Suprapubic skin (tissue), 4 donors: ENCODE measurements around the gene LAPTM5.

Source experiments
- CTCF ChIP-seq, 2 donors: fragments of 200-600 bp in 1 of 2; fragments of 450-650 bp in 1 of 2; sonication (generic) in 1 of 2; IDR thresholded peaks; one replicate each; pipeline ENCODE4 v1.5.1; 2016 to 2019; ENCODE audit warnings: antibody characterized with exemption in 2 of 2, mild to moderate bottlenecking in 1 of 2, moderate library complexity in 1 of 2
- EP300 ChIP-seq: sonication (generic); formaldehyde crosslinking; IDR thresholded peaks from one replicate; pipeline ENCODE4 v1.6.1; 2017; ENCODE audit warnings: antibody characterized with exemption
- POLR2A ChIP-seq, 2 donors: fragments of 450-650 bp; IDR thresholded peaks; one replicate each; pipeline ENCODE4 v1.6.1; 2017; ENCODE audit warnings: antibody characterized with exemption in 2 of 2, mild to moderate bottlenecking in 2 of 2, moderate library complexity in 2 of 2
- POLR2AphosphoS5 ChIP-seq, 3 donors: sonication (generic); formaldehyde crosslinking; IDR thresholded peaks; one replicate each; pipeline ENCODE4 v1.6.1; 2017; ENCODE audit warnings: antibody characterized with exemption in 3 of 3

DNA sequence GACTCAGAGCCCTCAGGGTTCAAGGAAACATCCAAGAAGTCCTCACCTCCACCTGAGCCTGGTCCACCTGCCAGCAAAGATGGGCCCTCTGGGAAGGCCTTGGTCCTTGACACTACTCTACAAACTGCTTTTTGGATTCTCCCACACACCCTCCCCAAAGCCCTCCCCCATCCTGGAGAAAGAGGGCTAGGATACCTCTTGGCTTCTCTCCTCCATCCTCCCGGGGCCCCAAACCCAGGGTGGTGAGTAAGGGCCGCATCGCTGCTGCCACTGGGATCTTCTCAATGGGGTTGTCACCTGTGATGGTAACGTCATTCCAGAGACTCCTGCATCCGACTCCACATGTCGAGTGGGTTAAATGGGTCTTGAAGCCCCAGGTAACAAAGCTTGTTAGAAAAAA is 60.7 kb downstream of the LAPTM5 start:
- TF ChIP-seq CTCF (IDR thresholded peaks at IDR 0.05) = no peak
- no peak for TF ChIP-seq POLR2AphosphoS5 (IDR thresholded peaks at IDR 0.05)
- no peak for TF ChIP-seq POLR2A (IDR thresholded peaks at IDR 0.05)
- no peak for TF ChIP-seq EP300
